GM18951 (cell line): Measurements from ENCODE around the gene EDN1.
"Not testable (repeated sequence)": the region's sequence is repeated elsewhere in the genome, so short reads cannot be mapped to it uniquely, and the experiment has no call there.

Source experiments
- POLR2A ChIP-seq: IDR thresholded peaks from 4 replicates; pipeline ENCODE4 v1.6.1; 2011; ENCODE audit warnings: mild to moderate bottlenecking; ENCODE audit not compliant: insufficient read length, insufficient read depth; ENCODE audit errors: extremely low read depth
- in situ Hi-C: fragments of 300-500 bp; cut with MboI; formaldehyde crosslinking; loops from one replicate; pipeline ENCODE4 v1.12.0; 2022; ENCODE audit warnings: low sequenced_read_pairs, mixed read lengths, inconsistent platforms; ENCODE audit not compliant: unreplicated experiment

EDN1 gene

GRCh38 chr6:12328701-12329100 is 38.5 kb downstream of the EDN1 start:
- in situ Hi-C loops, result no loop called here
- TF ChIP-seq POLR2A, result no peak

GRCh38 chr6:12331474-12331873 is 41.3 kb downstream of the EDN1 start:
- in situ Hi-C loops, result no loop called here
- no peak for TF ChIP-seq POLR2A

DNA sequence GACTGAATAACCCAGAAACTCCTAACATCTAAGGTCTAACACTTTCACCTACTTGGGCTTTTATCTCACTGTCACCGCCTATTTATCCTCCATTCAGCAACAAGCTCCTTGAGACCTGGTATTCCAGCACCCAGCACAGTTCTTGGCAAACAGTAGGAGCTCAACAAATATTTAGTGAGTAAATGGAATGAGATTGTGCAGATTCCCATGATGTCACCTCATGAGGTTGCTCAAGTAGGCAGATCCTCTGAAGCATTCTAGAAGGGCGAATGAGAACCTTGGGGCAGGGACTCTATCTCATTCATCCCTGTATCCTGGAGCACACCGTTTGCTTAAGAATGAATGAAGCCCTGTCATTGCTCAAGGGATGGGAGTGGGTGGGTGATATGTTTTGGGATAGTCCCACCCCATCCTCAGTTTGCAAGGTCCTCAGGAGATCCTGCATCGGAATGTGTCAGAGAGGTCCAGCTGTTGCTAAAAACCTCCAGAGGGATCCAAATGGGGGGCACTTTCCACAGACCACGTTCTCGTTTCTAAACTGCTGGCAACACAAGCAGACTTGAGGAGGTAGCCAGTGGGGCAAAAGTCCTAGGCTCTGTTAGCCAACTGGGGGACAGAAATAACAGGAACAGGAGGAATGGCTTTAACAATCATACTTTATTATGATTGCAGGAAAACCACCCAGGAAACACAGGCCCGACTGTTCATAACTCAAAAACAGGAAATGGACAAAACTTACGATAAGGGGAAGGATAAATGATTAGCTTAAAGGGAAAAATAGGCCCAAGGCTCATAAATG is 42.0 kb downstream of the EDN1 start:
- in situ Hi-C loops, result no loop called here

DNA sequence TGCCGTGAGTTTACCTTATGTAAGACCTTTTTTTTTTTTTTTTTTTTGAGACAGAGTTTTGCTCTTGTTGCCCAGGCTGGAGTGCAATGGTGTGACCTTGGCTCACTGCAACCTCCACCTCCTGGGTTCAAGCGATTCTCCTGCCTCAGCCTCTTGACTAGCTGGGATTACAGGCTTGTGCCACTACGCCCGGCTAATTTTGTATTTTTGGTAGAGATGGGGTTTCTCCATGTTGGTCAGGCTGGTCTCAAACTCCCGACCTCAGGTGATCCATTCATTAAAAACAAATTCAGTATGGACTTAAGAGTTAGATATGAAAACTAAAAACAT is 42.6 kb downstream of the EDN1 start:
- in situ Hi-C loops, result not testable (repeated sequence)

More for the DNA sequence above, 42.0 kb downstream of the EDN1 start:
- TF ChIP-seq POLR2A, result no peak

DNA sequence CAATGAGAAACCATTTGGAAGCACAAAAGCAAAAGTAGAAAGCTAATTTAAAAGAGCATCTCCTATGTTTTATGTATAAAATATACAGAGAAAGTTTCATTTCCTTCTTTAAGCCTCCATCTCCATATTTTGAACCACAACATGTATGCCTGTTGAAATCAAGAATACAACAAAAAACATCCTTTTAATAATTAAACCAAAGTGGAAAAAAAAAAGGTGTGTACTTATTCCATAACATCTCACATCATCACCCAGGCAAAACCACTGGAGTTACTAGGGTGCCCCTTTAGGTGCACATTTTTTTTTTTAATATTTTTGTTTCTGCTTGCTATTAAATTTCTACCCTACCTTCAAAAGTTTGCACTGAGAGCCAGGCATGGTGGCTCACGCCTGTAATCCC is 43.0 kb downstream of the EDN1 start:
- in situ Hi-C loops, result no loop called here
- TF ChIP-seq POLR2A, result no peak

DNA sequence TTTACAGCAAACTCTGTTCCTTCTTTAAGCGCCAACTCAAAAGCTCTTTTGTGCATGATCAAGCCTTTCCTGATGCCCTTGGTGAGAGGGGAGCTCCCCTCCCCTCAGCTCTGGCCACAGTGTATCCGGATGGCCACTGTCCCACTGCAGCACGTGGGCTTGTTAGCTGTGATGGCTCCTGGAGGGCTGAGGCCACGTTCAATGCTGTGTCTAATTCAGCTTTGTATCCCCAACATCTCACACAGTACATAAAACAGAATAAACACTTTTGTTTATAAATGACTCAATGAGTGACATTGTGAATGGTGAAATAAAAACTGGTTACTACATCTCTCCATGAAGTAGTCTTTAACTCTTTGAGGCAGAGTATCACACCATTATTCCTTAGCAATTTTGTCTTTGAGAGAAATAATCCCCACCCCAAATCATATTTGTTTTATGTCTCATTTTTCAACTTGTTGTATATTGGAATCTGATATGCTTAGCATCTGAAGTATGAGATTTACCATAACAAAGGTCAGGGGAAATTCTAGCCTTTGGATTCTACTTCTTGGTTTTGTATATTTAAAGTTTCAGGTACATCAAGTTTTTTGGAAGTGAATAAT is 44.5 kb downstream of the EDN1 start:
- in situ Hi-C loops, result no loop called here
- TF ChIP-seq POLR2A, result no peak

- in situ Hi-C loops, result no loop called here
- no peak for TF ChIP-seq POLR2A
These were observed 45.0 kb downstream of the EDN1 start for GRCh38 chr6:12335131-12335527.

- TF ChIP-seq POLR2A, result no peak
- in situ Hi-C loops, result no loop called here
These were observed 45.6 kb downstream of the EDN1 start for GRCh38 chr6:12335717-12336116.

GRCh38 chr6:12336121-12336971 is 46.2 kb downstream of the EDN1 start:
- TF ChIP-seq POLR2A, result no peak
- in situ Hi-C loops, result no loop called here

GRCh38 chr6:12339022-12339421 is 48.9 kb downstream of the EDN1 start:
- TF ChIP-seq POLR2A, result no peak
- in situ Hi-C loops, result no loop called here

- in situ Hi-C loops, result no loop called here
- TF ChIP-seq POLR2A, result no peak
These were observed 49.8 kb downstream of the EDN1 start for GRCh38 chr6:12339808-12340487.

DNA sequence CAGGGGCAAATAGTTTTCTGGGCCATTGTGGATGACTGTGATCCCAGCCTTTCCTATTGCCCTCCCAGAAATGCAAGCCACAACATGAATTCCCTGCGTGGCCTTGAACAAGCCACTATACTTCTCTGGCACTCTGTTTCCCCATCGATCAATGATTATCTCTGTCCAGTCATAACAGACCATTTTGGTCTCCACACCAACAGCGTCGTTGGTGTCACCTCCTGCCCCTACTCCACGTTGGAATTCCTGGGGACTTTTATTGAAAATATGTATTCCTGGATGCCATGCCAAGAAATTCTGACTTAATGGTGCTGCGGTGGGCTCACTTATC is 50.3 kb downstream of the EDN1 start:
- no peak for TF ChIP-seq POLR2A
- in situ Hi-C loops, result no loop called here

DNA sequence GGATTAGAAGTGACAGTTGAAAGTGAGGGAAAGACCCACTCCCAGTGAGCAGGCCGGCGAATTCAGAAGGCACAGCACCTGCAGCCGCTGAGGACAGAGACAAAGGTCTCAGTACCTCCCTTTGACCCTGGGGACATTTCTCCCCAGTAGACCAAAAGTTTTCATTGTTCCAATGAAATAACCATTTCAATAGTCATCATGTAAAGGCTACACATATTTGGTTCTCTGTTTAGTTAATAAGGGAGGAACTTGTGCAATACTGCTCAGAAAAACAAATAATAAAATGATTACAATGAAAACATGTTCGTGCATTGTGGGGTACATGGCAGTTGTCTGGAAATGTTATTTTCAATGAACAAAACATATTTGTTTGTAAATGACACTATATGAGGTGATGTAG is 52.5 kb downstream of the EDN1 start:
- TF ChIP-seq POLR2A, result no peak
- in situ Hi-C loops, result no loop called here

GRCh38 chr6:12343122-12343439 is 52.9 kb downstream of the EDN1 start:
- in situ Hi-C loops, result no loop called here
- TF ChIP-seq POLR2A, result no peak
